Suprapubic skin (tissue), 4 donors: ENCODE data around the gene EFR3B. TPM values are rescaled to one million over a fixed set of nuclear protein-coding genes. Genes with fewer than 3 reads are reported as not detected.

Experiments used
- DNase-seq, 2 donors: peaks; one replicate each; pipeline ENCODE4 v3.0.0-alpha.2; 2019; ENCODE audit warnings: low spot score in 2 of 2
- H3K27ac ChIP-seq: fragments of 200-600 bp; sonication (generic); one replicate; pipeline ENCODE4 v1.5.1; 2019
- H3K27me3 ChIP-seq: fragments of 200-600 bp; sonication (generic); one replicate; pipeline ENCODE4 v1.5.1; 2019
- H3K36me3 ChIP-seq: fragments of 200-600 bp; sonication (generic); one replicate; pipeline ENCODE4 v1.5.1; 2019
- H3K4me1 ChIP-seq: fragments of 200-600 bp; sonication (generic); one replicate; pipeline ENCODE4 v1.5.1; 2019
- H3K4me3 ChIP-seq: fragments of 200-600 bp; sonication (generic); one replicate; pipeline ENCODE4 v1.5.1; 2019; ENCODE audit warnings: mild to moderate bottlenecking
- H3K9me3 ChIP-seq: fragments of 200-600 bp; sonication (generic); one replicate; pipeline ENCODE4 v1.5.1; 2019
- CTCF ChIP-seq, 2 donors: fragments of 200-600 bp in 1 of 2; fragments of 450-650 bp in 1 of 2; sonication (generic) in 1 of 2; IDR thresholded peaks; one replicate each; pipeline ENCODE4 v1.5.1; 2016 to 2019; ENCODE audit warnings: antibody characterized with exemption in 2 of 2, mild to moderate bottlenecking in 1 of 2, moderate library complexity in 1 of 2
- EP300 ChIP-seq: sonication (generic); formaldehyde crosslinking; IDR thresholded peaks from one replicate; pipeline ENCODE4 v1.6.1; 2017; ENCODE audit warnings: antibody characterized with exemption
- POLR2A ChIP-seq, 2 donors: fragments of 450-650 bp; IDR thresholded peaks; one replicate each; pipeline ENCODE4 v1.6.1; 2017; ENCODE audit warnings: antibody characterized with exemption in 2 of 2, mild to moderate bottlenecking in 2 of 2, moderate library complexity in 2 of 2
- POLR2AphosphoS5 ChIP-seq, 3 donors: sonication (generic); formaldehyde crosslinking; IDR thresholded peaks; one replicate each; pipeline ENCODE4 v1.6.1; 2017; ENCODE audit warnings: antibody characterized with exemption in 3 of 3
- WGBS: methylation state at CpG from one replicate; pipeline ENCODE4 v1.1.5; 2018; 5-methylcytosine and 5-hydroxymethylcytosine counted together
- total RNA-seq, 4 donors: library from RNA; depleted of rRNA; stranded (reverse); fragments of >200 nt; gene quantifications; one replicate each; pipeline ENCODE4 v1.1.0, GENCODE V29; 2016

The EFR3B gene
- total RNA-seq, 4 donors from 2014 or later: 0.79 to 1.5 (median 1.2) TPM

GRCh38 chr2:25065768-25066167, 23.9 kb downstream of the EFR3B start:
- Histone ChIP-seq H3K4me1 (peaks cover 11% of the 10 kb centered on the region), H3K9me3 (no peaks in the 10 kb centered on the region), H3K27me3 (no peaks in the 10 kb centered on the region), H3K27ac (no peak overlapping the region), H3K36me3 (no peaks in the 10 kb centered on the region), H3K4me3 (no peak overlapping the region)
- TF ChIP-seq EP300 (no peak), POLR2A (IDR thresholded peaks at IDR 0.05) (no peak), POLR2AphosphoS5 (IDR thresholded peaks at IDR 0.05) (no peak), CTCF (IDR thresholded peaks at IDR 0.05) (no peak)
- DNase-seq: no peak
- WGBS: 93% methylated on average over 4 of the region's 4 CpGs

GRCh38 chr2:25066455-25066854, 24.6 kb downstream of the EFR3B start:
- 91% methylated on average over 2 of the region's 2 CpGs for WGBS
- Histone ChIP-seq H3K9me3 (no peaks in the 10 kb centered on the region), H3K27me3 (no peaks in the 10 kb centered on the region), H3K36me3 (no peaks in the 10 kb centered on the region), H3K4me3 (no peak overlapping the region), H3K4me1 (peaks cover 11% of the 10 kb centered on the region), H3K27ac (no peak overlapping the region)
- no peak for TF ChIP-seq EP300
- no peak for TF ChIP-seq CTCF (IDR thresholded peaks at IDR 0.05)
- no peak for TF ChIP-seq POLR2AphosphoS5 (IDR thresholded peaks at IDR 0.05)
- no peak for TF ChIP-seq POLR2A (IDR thresholded peaks at IDR 0.05)
- no peak for DNase-seq

GRCh38 chr2:25068217-25068616, 26.3 kb downstream of the EFR3B start:
- no peaks in the 10 kb centered on the region for H3K27me3 ChIP-seq
- no peak for TF ChIP-seq CTCF (IDR thresholded peaks at IDR 0.05)
- no peak for TF ChIP-seq EP300
- TF ChIP-seq POLR2A (IDR thresholded peaks at IDR 0.05): no peak
- TF ChIP-seq POLR2AphosphoS5 (IDR thresholded peaks at IDR 0.05): no peak
- DNase-seq: no peak
- H3K4me1 ChIP-seq: peaks cover 11% of the 10 kb centered on the region
- no peak overlapping the region for H3K27ac ChIP-seq
- no peaks in the 10 kb centered on the region for H3K9me3 ChIP-seq
- no peak overlapping the region for H3K4me3 ChIP-seq
- whole genome bisulfite sequencing: 64% methylated on average over 5 of the region's 5 CpGs
- no peaks in the 10 kb centered on the region for H3K36me3 ChIP-seq

GRCh38 chr2:25071966-25072365, 30.1 kb downstream of the EFR3B start:
- TF ChIP-seq EP300: no peak
- no peak for TF ChIP-seq POLR2A (IDR thresholded peaks at IDR 0.05)
- TF ChIP-seq CTCF (IDR thresholded peaks at IDR 0.05): no peak
- no peak for TF ChIP-seq POLR2AphosphoS5 (IDR thresholded peaks at IDR 0.05)
- WGBS: 90% methylated on average over 8 of the region's 8 CpGs
- no peaks in the 10 kb centered on the region for H3K27me3 ChIP-seq

GRCh38 chr2:25072606-25073005, 30.7 kb downstream of the EFR3B start:
- H3K27ac ChIP-seq: no peak overlapping the region
- peaks cover 5% of the 10 kb centered on the region for H3K4me1 ChIP-seq
- 78% methylated on average over 1 of the region's 1 CpG for WGBS
- H3K9me3 ChIP-seq: no peaks in the 10 kb centered on the region
- no peak for TF ChIP-seq CTCF (IDR thresholded peaks at IDR 0.05)
- TF ChIP-seq EP300: no peak
- TF ChIP-seq POLR2AphosphoS5 (IDR thresholded peaks at IDR 0.05): no peak
- no peak for TF ChIP-seq POLR2A (IDR thresholded peaks at IDR 0.05)
- no peaks in the 10 kb centered on the region for H3K36me3 ChIP-seq
- H3K27me3 ChIP-seq: no peaks in the 10 kb centered on the region
- H3K4me3 ChIP-seq: no peak overlapping the region
- DNase-seq: no peak

More at GRCh38 chr2:25071966-25072365, 30.1 kb downstream of the EFR3B start:
- Histone ChIP-seq H3K4me1 (peaks cover 5% of the 10 kb centered on the region), H3K4me3 (no peak overlapping the region), H3K36me3 (no peaks in the 10 kb centered on the region), H3K9me3 (no peaks in the 10 kb centered on the region), H3K27ac (no peak overlapping the region)
- no peak for DNase-seq
